Keratinocyte (primary cell): ENCODE results near the gene PHACTR2. TPM values are rescaled to one million over a fixed set of nuclear protein-coding genes. Genes with fewer than 3 reads are reported as not detected.
"Not testable (repeated sequence)": the region's sequence is repeated elsewhere in the genome, so short reads cannot be mapped to it uniquely, and the experiment has no call there.

Source experiments
- DNase-seq: peaks from one replicate; pipeline ENCODE4 v3.0.0-alpha.2; 2011; ENCODE audit warnings: low read depth, missing footprints, low spot score
- FAIRE-seq: peaks from 2 replicates; lab custom pipeline; 2011; peaks lifted over from hg19 to GRCh38; lab: Jason Lieb, UNC
- H2AFZ ChIP-seq: 2 replicates; pipeline ENCODE4 v1.6.0; 2012; ENCODE audit warnings: low read length, control low read depth, inconsistent platforms; ENCODE audit not compliant: control insufficient read depth
- H3K27ac ChIP-seq: 2 replicates; pipeline ENCODE4 v1.5.1; 2011; ENCODE audit warnings: low read length; ENCODE audit not compliant: control insufficient read depth, insufficient read depth
- H3K27me3 ChIP-seq: 3 replicates; pipeline ENCODE4 v1.6.0; 2011; ENCODE audit warnings: low read length; ENCODE audit not compliant: control insufficient read depth, insufficient read depth; ENCODE audit errors: extremely low read depth
- H3K36me3 ChIP-seq, 2 experiments: 2 replicates in 1 of 2; 3 replicates in 1 of 2; pipeline ENCODE4 v1.5.1; 2011; ENCODE audit warnings: low read length in 2 of 2, mild to moderate bottlenecking in 1 of 2; ENCODE audit not compliant: control insufficient read depth in 2 of 2, insufficient read depth in 2 of 2; ENCODE audit errors: extremely low read depth in 1 of 2
- H3K4me1 ChIP-seq: 3 replicates; pipeline ENCODE4 v1.5.1; 2011; ENCODE audit warnings: low read length; ENCODE audit not compliant: control insufficient read depth, insufficient read depth; ENCODE audit errors: extremely low read depth
- H3K4me2 ChIP-seq: 3 replicates; pipeline ENCODE4 v1.6.0; 2011; ENCODE audit warnings: low read depth, low read length; ENCODE audit not compliant: control insufficient read depth, insufficient read depth; ENCODE audit errors: extremely low read depth
- H3K4me3 ChIP-seq, 3 experiments: fragments of 200-600 bp in 1 of 3; sonication (generic) in 1 of 3; 2 replicates in 2 of 3; 3 replicates in 1 of 3; pipeline ENCODE4 v1.5.1; 2011 to 2016; ENCODE audit warnings: low read length in 3 of 3, mild to moderate bottlenecking in 3 of 3, control low read depth in 2 of 3, inconsistent platforms in 1 of 3, low read depth in 1 of 3, mixed read lengths in 1 of 3, mixed run types in 1 of 3, moderate library complexity in 1 of 3; ENCODE audit not compliant: control insufficient read depth in 2 of 3, insufficient read depth in 2 of 3; ENCODE audit errors: extremely low read depth in 1 of 3
- H3K79me2 ChIP-seq: 2 replicates; pipeline ENCODE4 v1.6.0; 2012; ENCODE audit warnings: low read length; ENCODE audit not compliant: control insufficient read depth, insufficient read depth
- H3K9ac ChIP-seq: 3 replicates; pipeline ENCODE4 v1.6.0; 2011; ENCODE audit warnings: low read length; ENCODE audit not compliant: control insufficient read depth, insufficient read depth; ENCODE audit errors: extremely low read depth
- H3K9me1 ChIP-seq: 3 replicates; pipeline ENCODE4 v1.6.0; 2011; ENCODE audit warnings: low read length; ENCODE audit not compliant: control insufficient read depth, insufficient read depth; ENCODE audit errors: extremely low read depth
- H3K9me3 ChIP-seq: 2 replicates; pipeline ENCODE4 v1.5.1; 2012; ENCODE audit warnings: low read depth, low read length; ENCODE audit not compliant: control insufficient read depth
- H4K20me1 ChIP-seq: 3 replicates; pipeline ENCODE4 v1.6.0; 2011; ENCODE audit warnings: low read length; ENCODE audit not compliant: control insufficient read depth, insufficient read depth; ENCODE audit errors: extremely low read depth
- CTCF ChIP-seq, 3 experiments: IDR thresholded peaks in 1 of 3; conservative IDR thresholded peaks in 1 of 3; optimal IDR thresholded peaks in 1 of 3; 2 replicates in 2 of 3; 3 replicates in 1 of 3; pipeline versions ENCODE3 to v1.5.1; 2011; ENCODE audit warnings: low read length in 3 of 3, mild to moderate bottlenecking in 3 of 3, moderate library complexity in 2 of 3, control low read depth in 1 of 3, inconsistent platforms in 1 of 3; ENCODE audit not compliant: insufficient read depth in 2 of 3; ENCODE audit errors: extremely low read depth in 1 of 3
- EZH2 ChIP-seq: IDR thresholded peaks from one replicate; pipeline ENCODE4 v1.6.1; 2012; ENCODE audit warnings: inconsistent platforms, mild to moderate bottlenecking, low read length, moderate library complexity
- dilution Hi-C: fragments of 300-500 bp; cut with MboI; formaldehyde crosslinking; loops from one replicate; pipeline ENCODE4 v1.7.0; 2020; ENCODE audit warnings: low sequenced_read_pairs; ENCODE audit not compliant: extremely low pct_ligation_motif_present
- polyA plus RNA-seq, 5 experiments: library from polyadenylated mRNA; depleted of rRNA in 3 of 5; stranded (reverse) in 3 of 5; stranded (forward) in 1 of 5; unstranded in 1 of 5; fragments of >200 nt; gene quantifications; 1 replicate in 1 of 5; 2 replicates in 3 of 5; 3 replicates in 1 of 5; pipeline versions ENCODE4 v1.2.1 to v1.2.3, GENCODE V29; 2011 to 2012; ENCODE audit warnings: missing spikeins in 2 of 5, low read depth in 1 of 5, low replicate concordance in 1 of 5

PHACTR2 gene
- polyA plus RNA-seq, 1 donor (not counting 4 experiments of a cell fraction or from before 2014, with no cell fraction given), result 9.4 TPM

- FAIRE-seq (no peak), DNase-seq (no peak)
- H3K27me3 ChIP-seq, result no peaks in the 10 kb centered on the region
- dilution Hi-C loops, result no loop called here
- H3K4me2 ChIP-seq, result no peak overlapping the region
- no peaks in the 10 kb centered on the region for H3K4me1 ChIP-seq
- H3K9ac ChIP-seq, result no peak overlapping the region
- peaks cover 17 to 23% of the 10 kb centered on the region in 2 experiments for H3K36me3 ChIP-seq
- H4K20me1 ChIP-seq, result no peaks in the 10 kb centered on the region
- H3K9me3 ChIP-seq, result no peaks in the 10 kb centered on the region
- H3K4me3 ChIP-seq, result no peak overlapping the region
- no peaks in the 10 kb centered on the region for H3K9me1 ChIP-seq
- no peak overlapping the region for H3K27ac ChIP-seq
- no peak for TF ChIP-seq CTCF (optimal IDR thresholded peaks at IDR 0.05 in 1 of 3, IDR thresholded peaks at IDR 0.05 in 1 of 3, conservative IDR thresholded peaks at IDR 0.05 in 1 of 3; ENCODE audit: extremely low read depth in 1 of 3, insufficient read depth in 2 of 3, low read length in 3 of 3)
- no peak for TF ChIP-seq EZH2
- H3K79me2 ChIP-seq, result no peaks in the 10 kb centered on the region
- H2AFZ ChIP-seq, result no peak overlapping the region
These were observed 186.0 kb downstream of the PHACTR2 start for GRCh38 chr6:143863771-143864170.

- no peak within 1 kb of the TSS for H3K27ac ChIP-seq
- no peak within 1 kb of the TSS for H3K9ac ChIP-seq
- no peaks in the 10 kb centered on the region for H3K4me1 ChIP-seq
- no peaks in the 10 kb centered on the region for H3K9me1 ChIP-seq
- no peak for FAIRE-seq
- H3K9me3 ChIP-seq, result no peaks in the 10 kb centered on the region
- H2AFZ ChIP-seq, result no peak within 1 kb of the TSS
- peaks cover 15 to 20% of the 10 kb centered on the region in 2 experiments for H3K36me3 ChIP-seq
- H3K4me3 ChIP-seq, result no peak within 1 kb of the TSS
- no peak for DNase-seq
- no peak for TF ChIP-seq EZH2
- no peaks in the 10 kb centered on the region for H3K79me2 ChIP-seq
- no peaks in the 10 kb centered on the region for H3K27me3 ChIP-seq
- no peak within 1 kb of the TSS for H3K4me2 ChIP-seq
- dilution Hi-C loops, result no loop called here
- no peaks in the 10 kb centered on the region for H4K20me1 ChIP-seq
These were observed 186.5 kb downstream of the PHACTR2 start, which contains the start of gene ZC2HC1B for GRCh38 chr6:143864234-143864633. Gene ZC2HC1B, plus strand, starts transcription at chr6:143864474. Its CDS starts 66 bp downstream, at chr6:143864540.

- H4K20me1 ChIP-seq, result no peaks in the 10 kb centered on the region
- H3K4me2 ChIP-seq, result no peak overlapping the region
- H3K27ac ChIP-seq, result no peak overlapping the region
- H3K9ac ChIP-seq, result no peak overlapping the region
- no peak for TF ChIP-seq CTCF (optimal IDR thresholded peaks at IDR 0.05 in 1 of 3, IDR thresholded peaks at IDR 0.05 in 1 of 3, conservative IDR thresholded peaks at IDR 0.05 in 1 of 3; ENCODE audit: extremely low read depth in 1 of 3, insufficient read depth in 2 of 3, low read length in 3 of 3)
- no peak for TF ChIP-seq EZH2
- dilution Hi-C loops, result no loop called here
- H3K4me3 ChIP-seq, result no peak overlapping the region
- H3K9me1 ChIP-seq, result no peaks in the 10 kb centered on the region
- no peaks in the 10 kb centered on the region for H3K4me1 ChIP-seq
- DNase-seq (no peak), FAIRE-seq (no peak)
- no peaks in the 10 kb centered on the region for H3K27me3 ChIP-seq
- peaks cover 0 to 7% of the 10 kb centered on the region in 2 experiments for H3K36me3 ChIP-seq
- H3K79me2 ChIP-seq, result no peaks in the 10 kb centered on the region
- no peak overlapping the region for H2AFZ ChIP-seq
- no peaks in the 10 kb centered on the region for H3K9me3 ChIP-seq
These were observed 189.5 kb downstream of the PHACTR2 start for GRCh38 chr6:143867236-143867635.

- FAIRE-seq, DNase-seq, H3K27me3 ChIP-seq, H3K9ac ChIP-seq, dilution Hi-C loops, H3K4me2 ChIP-seq, H3K36me3 ChIP-seq, H3K9me3 ChIP-seq, H4K20me1 ChIP-seq, H3K79me2 ChIP-seq, H2AFZ ChIP-seq, H3K9me1 ChIP-seq, H3K4me1 ChIP-seq, H3K4me3 ChIP-seq, H3K27ac ChIP-seq: not testable (repeated sequence)
These were observed 191.0 kb downstream of the PHACTR2 start for GRCh38 chr6:143868808-143869207.
